HG03378 (cell line): ENCODE results near the gene CLEC20A.

ENCODE experiments used
- ATAC-seq: cut with Tn5 transposase; IDR thresholded peaks from one replicate; pipeline ENCODE4 v1.9.1; 2021; ENCODE audit warnings: mild to moderate bottlenecking, moderate library complexity; ENCODE audit not compliant: unreplicated experiment

CLEC20A gene

GRCh38 chr1:178500936-178501554 lies 4.3 kb upstream of the CLEC20A start:
- no peak for ATAC-seq

- no peak for ATAC-seq
These were observed 3.5 kb upstream of the CLEC20A start for GRCh38 chr1:178500091-178500770.

- no peak for ATAC-seq
These were observed 2.3 kb upstream of the CLEC20A start for GRCh38 chr1:178498896-178499675.

- ATAC-seq = no peak
These were observed 1.2 kb upstream of the CLEC20A start for GRCh38 chr1:178497903-178498478.

GRCh38 chr1:178495741-178496409 lies 889 bp downstream of the CLEC20A start:
- no peak for ATAC-seq

GRCh38 chr1:178495158-178495557 lies 1.6 kb downstream of the CLEC20A start:
- ATAC-seq = no peak

GRCh38 chr1:178494569-178494971 lies 2.2 kb downstream of the CLEC20A start:
- no peak for ATAC-seq

- no peak for ATAC-seq
These were observed 3.4 kb downstream of the CLEC20A start for GRCh38 chr1:178493301-178493741.

GRCh38 chr1:178492341-178492740 lies 4.4 kb downstream of the CLEC20A start:
- ATAC-seq = no peak

GRCh38 chr1:178491721-178492120 lies 5.0 kb downstream of the CLEC20A start:
- no peak for ATAC-seq

GRCh38 chr1:178490967-178491366 lies 5.8 kb downstream of the CLEC20A start:
- ATAC-seq = no peak

- ATAC-seq = no peak
These were observed 6.6 kb downstream of the CLEC20A start for GRCh38 chr1:178490136-178490535.

GRCh38 chr1:178489399-178489798 lies 7.4 kb downstream of the CLEC20A start:
- no peak for ATAC-seq

GRCh38 chr1:178488393-178488792 lies 8.4 kb downstream of the CLEC20A start:
- ATAC-seq = no peak

GRCh38 chr1:178487070-178487615 lies 9.6 kb downstream of the CLEC20A start:
- ATAC-seq = no peak

GRCh38 chr1:178486100-178487069 lies 10.4 kb downstream of the CLEC20A start:
- ATAC-seq = no peak

- no peak for ATAC-seq
These were observed 11.2 kb downstream of the CLEC20A start for GRCh38 chr1:178485541-178485981.

- no peak for ATAC-seq
These were observed 12.0 kb downstream of the CLEC20A start for GRCh38 chr1:178484698-178485225.
